ENCODE results near the gene PSMB2. TPM values are rescaled to one million over a fixed set of nuclear protein-coding genes. Genes with fewer than 3 reads are reported as not detected.

PSMB2 gene
- total and polyA plus RNA-seq, 10 of the 15 experiments (the other 5 are each of a cell fraction or from before 2014, with no cell fraction given) = 71.7 to 299 (median 145) TPM

GRCh38 chr1:35637401-35637809 lies 3.9 kb downstream of the PSMB2 start (continued):
- TF ChIP-seq ASH2L (IDR thresholded peaks at IDR 0.05; ENCODE audit: borderline replicate concordance, low read depth) (peak; percentile 83; the same call in 1 of the 2 replicates), MTA3 (IDR thresholded peaks at IDR 0.05; ENCODE audit: borderline replicate concordance, low read length) (no peak), GABPA (IDR thresholded peaks at IDR 0.05; ENCODE audit: low read depth) (no peak), SMAD5 (IDR thresholded peaks at IDR 0.05; ENCODE audit: low read depth) (no peak), SMARCA5 (IDR thresholded peaks at IDR 0.05) (no peak), CTCF (IDR thresholded peaks at IDR 0.05 in 2 of 3, conservative IDR thresholded peaks at IDR 0.05 in 1 of 3; ENCODE audit: control insufficient read depth in 2 of 3, extremely low read depth in 1 of 3, insufficient read depth in 1 of 3, low read depth in 3 of 3, low read length in 3 of 3) (no peak)

- RAD21 ChIA-PET (ENCODE audit: unreplicated experiment) = no interaction called here
- Histone ChIP-seq H4K20me1 (ENCODE audit: control insufficient read depth, insufficient read depth) (no peaks in the 10 kb centered on the region), H3K36me3 (ENCODE audit: control insufficient read depth in 2 of 2, insufficient read depth in 2 of 2, low read length in 1 of 2) (peaks cover 2 to 43% of the 10 kb centered on the region in 2 experiments), H3K4me3 (no peak overlapping the region), H2AFZ (ENCODE audit: control insufficient read depth, low read depth, low read length) (no peak overlapping the region), H3K4me1 (ENCODE audit: control insufficient read depth, insufficient read depth, low read length) (no peaks in the 10 kb centered on the region; the same call in 1 of the 2 replicates), H3K27ac (ENCODE audit: control insufficient read depth, insufficient read depth) (no peak overlapping the region), H3K79me2 (ENCODE audit: control insufficient read depth, insufficient read depth, low read length) (peaks cover 45% of the 10 kb centered on the region), H3K4me2 (ENCODE audit: control insufficient read depth, insufficient read depth) (no peak overlapping the region), H3K27me3 (replicated peaks in 1 of 2; ENCODE audit: control insufficient read depth in 2 of 2, insufficient read depth in 2 of 2, low read length in 1 of 2) (no peaks in the 10 kb centered on the region), H3K9ac (ENCODE audit: control insufficient read depth, insufficient read depth, low read length) (no peak overlapping the region), H3K9me3 (replicated peaks; ENCODE audit: control insufficient read depth, insufficient read depth, low read length) (no peaks in the 10 kb centered on the region)
- ATAC-seq (no peak), FAIRE-seq (no peak), DNase-seq (ENCODE audit: low read depth, low spot score) (no peak)
- POLR2A ChIA-PET = no interaction called here
- intact Hi-C loops (cut with micrococcal nuclease; ENCODE audit: unreplicated experiment) (no loop called here), in situ Hi-C loops (cut with MboI) (loop anchor here (5.0 kb wide), 1 partner anchor 94 kb away; no protein-coding TSS in a partner anchor)
- no peak for TF ChIP-seq NBN (IDR thresholded peaks at IDR 0.05)
- no peak for TF ChIP-seq NFXL1 (IDR thresholded peaks at IDR 0.05; ENCODE audit: borderline replicate concordance)
- no peak for TF ChIP-seq SMAD1 (IDR thresholded peaks at IDR 0.05; ENCODE audit: low read depth, partially characterized antibody)
- TF ChIP-seq SKIL (IDR thresholded peaks at IDR 0.05; ENCODE audit: low read depth, poor library complexity, severe bottlenecking) = no peak
- no peak for TF ChIP-seq IRF5 (IDR thresholded peaks at IDR 0.05; ENCODE audit: borderline replicate concordance)
- TF ChIP-seq ZZZ3 (IDR thresholded peaks at IDR 0.05; ENCODE audit: control insufficient read depth, insufficient read length, low read depth) = no peak
- TF ChIP-seq ZBTB11 (CRISPR knock-in tag; IDR thresholded peaks at IDR 0.05) = no peak
- SMC1A ChIA-PET (ENCODE audit: uncharacterized antibody, unreplicated experiment) = interaction anchor here (1.3 kb wide), 1 partner anchor 82 kb away, joined by 3 read pairs; no protein-coding TSS in a partner anchor
- BruUV-seq (replicated peaks) = no TSS peak
- CTCF ChIA-PET = interaction anchor here (0.6 to 0.9 kb wide), 2 partner anchors 66 to 239 kb away, joined by 3 read pairs; no protein-coding TSS in a partner anchor
Observed at GRCh38 chr1:35633547-35633946, 7.8 kb downstream of the PSMB2 start.
